Neural cell (in vitro differentiated cells): Measurements from ENCODE around the gene TULP4. TPM values are rescaled to one million over a fixed set of nuclear protein-coding genes. Genes with fewer than 3 reads are reported as not detected.

Source experiments
- H2AFZ ChIP-seq: fragments of 200-600, 300-800 bp; sonication (generic), shearing (Covaris generic); 2 replicates; pipeline ENCODE4 v1.6.0; 2014; ENCODE audit warnings: low read depth, mild to moderate bottlenecking, antibody characterized with exemption, low read length, moderate library complexity
- H3F3A ChIP-seq: fragments of 200-600 bp; shearing (Covaris generic); 2 replicates; pipeline ENCODE4 v1.6.1; 2016; ENCODE audit warnings: mild to moderate bottlenecking, moderate library complexity, mixed read lengths, antibody characterized with exemption, low read length; ENCODE audit not compliant: insufficient read depth, poor library complexity, severe bottlenecking
- H3K27ac ChIP-seq: fragments of 200-600, 300-800 bp; sonication (generic), shearing (Covaris generic); 2 replicates; pipeline ENCODE4 v1.5.1; 2014; ENCODE audit warnings: mild to moderate bottlenecking, low read length, moderate library complexity
- H3K27me3 ChIP-seq: fragments of 300-800, 200-600 bp; sonication (generic), shearing (Covaris generic); 2 replicates; pipeline ENCODE4 v1.6.0; 2014; ENCODE audit warnings: mild to moderate bottlenecking, low read depth, low read length, moderate library complexity; ENCODE audit not compliant: insufficient read depth
- H3K36me3 ChIP-seq: fragments of 300-800, 200-600 bp; sonication (generic), shearing (Covaris generic); 2 replicates; pipeline ENCODE4 v1.5.1; 2014; ENCODE audit warnings: mild to moderate bottlenecking, antibody characterized with exemption, low read length, moderate library complexity; ENCODE audit not compliant: insufficient read depth
- H3K4me2 ChIP-seq: fragments of 300-800, 200-600 bp; sonication (generic), shearing (Covaris generic); 2 replicates; pipeline ENCODE4 v1.6.0; 2014; ENCODE audit warnings: mild to moderate bottlenecking, low read length
- H3K4me3 ChIP-seq: fragments of 300-800, 200-600 bp; sonication (generic), shearing (Covaris generic); 2 replicates; pipeline ENCODE4 v1.5.1; 2014; ENCODE audit warnings: mild to moderate bottlenecking, low read length, moderate library complexity
- H3K79me2 ChIP-seq: fragments of 200-600 bp; shearing (Covaris generic); replicated peaks from 2 replicates; pipeline ENCODE4 v1.6.0; 2014; ENCODE audit warnings: mild to moderate bottlenecking, low read length, moderate library complexity; ENCODE audit not compliant: insufficient read depth
- H3K9ac ChIP-seq: fragments of 300-800, 200-600 bp; sonication (generic), shearing (Covaris generic); 2 replicates; pipeline ENCODE4 v1.6.1; 2016; ENCODE audit warnings: mild to moderate bottlenecking, low read length, mixed read lengths
- H3K9me2 ChIP-seq: fragments of 200-600 bp; shearing (Covaris generic); 2 replicates; pipeline ENCODE4 v1.6.1; 2016; ENCODE audit warnings: mild to moderate bottlenecking, low read length, mixed read lengths; ENCODE audit not compliant: insufficient read depth
- H3K9me3 ChIP-seq: fragments of 200-600, 300-800 bp; sonication (generic), shearing (Covaris generic); 2 replicates; pipeline ENCODE4 v1.6.1; 2016; ENCODE audit warnings: mild to moderate bottlenecking, mixed run types, low read length, moderate library complexity, mixed read lengths
- H4K20me1 ChIP-seq: fragments of 200-600 bp; shearing (Covaris generic); 2 replicates; pipeline ENCODE4 v1.6.1; 2016; ENCODE audit warnings: mild to moderate bottlenecking, mixed run types; ENCODE audit not compliant: insufficient read depth
- EP300 ChIP-seq: fragments of 450-650 bp; conservative IDR thresholded peaks from 2 replicates; pipeline ENCODE4 v1.6.1; 2014; ENCODE audit warnings: antibody characterized with exemption, mild to moderate bottlenecking, moderate library complexity; ENCODE audit not compliant: poor library complexity, severe bottlenecking
- EZH2 ChIP-seq: fragments of 200-600, 300-800 bp; shearing (Covaris generic), sonication (generic); IDR thresholded peaks from 2 replicates; pipeline ENCODE4 v1.6.1; 2014; ENCODE audit warnings: antibody characterized with exemption, low read length, borderline replicate concordance, mild to moderate bottlenecking; ENCODE audit not compliant: insufficient read depth, poor library complexity, severe bottlenecking
- MXI1 ChIP-seq: fragments of 450-650 bp; conservative IDR thresholded peaks from 2 replicates; pipeline ENCODE4 v1.6.1; 2014; ENCODE audit warnings: antibody characterized with exemption, mild to moderate bottlenecking; ENCODE audit not compliant: poor library complexity, severe bottlenecking
- POLR2AphosphoS5 ChIP-seq: IDR thresholded peaks from 2 replicates; pipeline ENCODE4 v1.6.1; 2012
- RAD21 ChIP-seq: fragments of 450-650 bp; conservative IDR thresholded peaks from 2 replicates; pipeline ENCODE4 v1.6.1; 2014; ENCODE audit warnings: antibody characterized with exemption, mild to moderate bottlenecking, moderate library complexity
- REST ChIP-seq: IDR thresholded peaks from 2 replicates; pipeline ENCODE4 v1.6.1; 2012; ENCODE audit warnings: borderline replicate concordance
- SMC3 ChIP-seq: fragments of 450-650 bp; conservative IDR thresholded peaks from 2 replicates; pipeline ENCODE4 v1.6.1; 2014; ENCODE audit warnings: antibody characterized with exemption, mild to moderate bottlenecking, moderate library complexity; ENCODE audit not compliant: poor library complexity
- TAF1 ChIP-seq: IDR thresholded peaks from 2 replicates; pipeline ENCODE4 v1.6.1; 2012; ENCODE audit warnings: low read depth
- polyA plus RNA-seq: library from polyadenylated mRNA; depleted of rRNA; stranded (reverse); fragments of >200 nt; gene quantifications from 2 replicates; pipeline ENCODE4 v1.2.3, GENCODE V29; 2014
- TF ChIP-seq, protein P1 (sequence below): fragments of 450-650 bp; IDR thresholded peaks from 2 replicates; pipeline ENCODE4 v1.5.1; 2014; ENCODE audit warnings: antibody characterized with exemption, mild to moderate bottlenecking, moderate library complexity; ENCODE audit not compliant: poor library complexity, severe bottlenecking

Gene TULP4
- polyA plus RNA-seq, 1 donor from 2014 or later: 30.6 TPM

GRCh38 chr6:158472447-158472846 lies 160.2 kb downstream of the TULP4 start:
- H3K9me2 ChIP-seq: no peaks in the 10 kb centered on the region
- TF ChIP-seq MXI1 (no peak), POLR2AphosphoS5 (no peak), TAF1 (no peak), EP300 (no peak), REST (no peak), SMC3 (no peak), EZH2 (no peak), RAD21 (no peak)
- TF ChIP-seq, protein P1, sequence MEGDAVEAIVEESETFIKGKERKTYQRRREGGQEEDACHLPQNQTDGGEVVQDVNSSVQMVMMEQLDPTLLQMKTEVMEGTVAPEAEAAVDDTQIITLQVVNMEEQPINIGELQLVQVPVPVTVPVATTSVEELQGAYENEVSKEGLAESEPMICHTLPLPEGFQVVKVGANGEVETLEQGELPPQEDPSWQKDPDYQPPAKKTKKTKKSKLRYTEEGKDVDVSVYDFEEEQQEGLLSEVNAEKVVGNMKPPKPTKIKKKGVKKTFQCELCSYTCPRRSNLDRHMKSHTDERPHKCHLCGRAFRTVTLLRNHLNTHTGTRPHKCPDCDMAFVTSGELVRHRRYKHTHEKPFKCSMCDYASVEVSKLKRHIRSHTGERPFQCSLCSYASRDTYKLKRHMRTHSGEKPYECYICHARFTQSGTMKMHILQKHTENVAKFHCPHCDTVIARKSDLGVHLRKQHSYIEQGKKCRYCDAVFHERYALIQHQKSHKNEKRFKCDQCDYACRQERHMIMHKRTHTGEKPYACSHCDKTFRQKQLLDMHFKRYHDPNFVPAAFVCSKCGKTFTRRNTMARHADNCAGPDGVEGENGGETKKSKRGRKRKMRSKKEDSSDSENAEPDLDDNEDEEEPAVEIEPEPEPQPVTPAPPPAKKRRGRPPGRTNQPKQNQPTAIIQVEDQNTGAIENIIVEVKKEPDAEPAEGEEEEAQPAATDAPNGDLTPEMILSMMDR: no peak
- H3K4me2 ChIP-seq: no peak overlapping the region
- H3K27me3 ChIP-seq: no peaks in the 10 kb centered on the region
- H3K79me2 ChIP-seq: no peaks in the 10 kb centered on the region
- H3K27ac ChIP-seq: no peak overlapping the region
- no peaks in the 10 kb centered on the region for H4K20me1 ChIP-seq
- H3K4me3 ChIP-seq: no peak overlapping the region
- no peaks in the 10 kb centered on the region for H3K9me3 ChIP-seq
- H2AFZ ChIP-seq: no peak overlapping the region
- no peak overlapping the region for H3K9ac ChIP-seq
- peaks cover 4% of the 10 kb centered on the region for H3K36me3 ChIP-seq
- H3F3A ChIP-seq: no peaks in the 10 kb centered on the region

GRCh38 chr6:158474961-158475343 lies 162.7 kb downstream of the TULP4 start:
- Histone ChIP-seq H3F3A (no peaks in the 10 kb centered on the region), H3K27me3 (no peaks in the 10 kb centered on the region), H2AFZ (no peak overlapping the region), H4K20me1 (no peaks in the 10 kb centered on the region), H3K4me2 (no peak overlapping the region), H3K27ac (no peak overlapping the region), H3K9me3 (no peaks in the 10 kb centered on the region), H3K9me2 (no peaks in the 10 kb centered on the region), H3K4me3 (no peak overlapping the region), H3K36me3 (peaks cover 6% of the 10 kb centered on the region), H3K9ac (no peak overlapping the region), H3K79me2 (no peaks in the 10 kb centered on the region)
- no peak for TF ChIP-seq RAD21
- TF ChIP-seq EZH2: no peak
- TF ChIP-seq, protein P1: no peak
- TF ChIP-seq POLR2AphosphoS5: no peak
- no peak for TF ChIP-seq SMC3
- TF ChIP-seq MXI1: no peak
- TF ChIP-seq TAF1: no peak
- no peak for TF ChIP-seq EP300
- TF ChIP-seq REST: no peak
